ENCODE data around the gene MEIS1. TPM values are rescaled to one million over a fixed set of nuclear protein-coding genes. Genes with fewer than 3 reads are reported as not detected.

Gene MEIS1
- total RNA-seq, 1 experiment from 2014 or later, result 0.66 TPM

- Histone ChIP-seq H3K23ac (ENCODE audit: insufficient read length, low read depth, low read length) (no peak overlapping the region), H3K18ac (ENCODE audit: insufficient read length, low read depth, low read length) (peak overlapping the region; percentile 63), H3K23me2 (ENCODE audit: insufficient read length, low read depth, low read length, poor library complexity, severe bottlenecking) (peaks cover 41% of the 10 kb centered on the region), H3K9ac (ENCODE audit: extremely low read depth, insufficient read length, low read length) (no peak overlapping the region), H2BK5ac (ENCODE audit: insufficient read length, low read length) (no peak overlapping the region), H2AFZ (ENCODE audit: low read length) (no peak overlapping the region), H3K79me1 (ENCODE audit: insufficient read depth, low read depth, low read length, poor library complexity, severe bottlenecking) (no peaks in the 10 kb centered on the region), H3T11ph (ENCODE audit: low read length) (no peak overlapping the region), H4K8ac (replicated peaks; ENCODE audit: insufficient read length, low read depth, low read length) (no peak overlapping the region), H3K4me1 (ENCODE audit: insufficient read depth, low read length) (peaks cover 6% of the 10 kb centered on the region; the same call in 1 of the 2 replicates), H3K56ac (ENCODE audit: insufficient read length, low read depth, low read length) (no peak overlapping the region), H3K4me2 (ENCODE audit: insufficient read depth, insufficient read length, low read length) (peak overlapping the region; percentile 74), H4K20me1 (ENCODE audit: control insufficient read depth, insufficient read depth, insufficient read length) (no peaks in the 10 kb centered on the region), H3K4ac (ENCODE audit: low read depth, low read length) (no peak overlapping the region), H3K79me2 (ENCODE audit: insufficient read depth, low read length) (no peaks in the 10 kb centered on the region), H2BK12ac (ENCODE audit: insufficient read length, low read depth, low read length) (no peak overlapping the region), H2BK120ac (ENCODE audit: low read depth, low read length, poor library complexity, severe bottlenecking) (no peak overlapping the region), H3K9me3 (ENCODE audit: control insufficient read depth, low read depth, low read length) (no peaks in the 10 kb centered on the region), H3K14ac (ENCODE audit: insufficient read depth, low read length) (no peak overlapping the region), H4K5ac (ENCODE audit: insufficient read length, low read depth, low read length) (no peak overlapping the region), H4K91ac (ENCODE audit: insufficient read length, low read depth, low read length) (no peak overlapping the region), H3K27me3 (ENCODE audit: insufficient read depth, low read length) (peaks cover 63% of the 10 kb centered on the region), H2BK15ac (ENCODE audit: low read depth, low read length) (no peak overlapping the region), H3K27ac (ENCODE audit: insufficient read length, low read depth, low read length) (no peak overlapping the region), H2AK5ac (ENCODE audit: insufficient read length, low read length) (no peak overlapping the region), H2BK20ac (ENCODE audit: low read depth, low read length, poor library complexity, severe bottlenecking) (no peak overlapping the region)
- peaks cover 6% of the 10 kb centered on the region for H3K27me3 Mint-ChIP-seq (ENCODE audit: low read depth)
- WGBS (ENCODE audit: extremely low coverage, insufficient read length, low lambda C conversion rate), result no CpG with 5 or more reads among the region's 27 CpGs
- H3K4me3 Mint-ChIP-seq, result peak overlapping the region; percentile 35 to 82
- no peak overlapping the region for H3K27ac Mint-ChIP-seq
- no peaks in the 10 kb centered on the region; a peak in 1 of 7 replicates for H3K36me3 Mint-ChIP-seq (ENCODE audit: insufficient read depth in 1 of 3, low read depth in 3 of 3)
- H3K9me3 Mint-ChIP-seq, result peaks cover 0 to 10% of the 10 kb centered on the region in 2 experiments; a peak in 2 of 5 replicates
- H3K4me1 Mint-ChIP-seq, result peaks cover 38 to 47% of the 10 kb centered on the region in 2 experiments
- no peak for TF ChIP-seq CTCF (conservative IDR thresholded peaks at IDR 0.05)
- peak; percentile 38 for DNase-seq
These were observed 143.2 kb downstream of the MEIS1 start for GRCh38 chr2:66578054-66578686.

Data from H9 (cell line).